Esophagus squamous epithelium (tissue), 5 donors: ENCODE data around the gene C6orf52. TPM values are rescaled to one million over a fixed set of nuclear protein-coding genes. Genes with fewer than 3 reads are reported as not detected.
A peak's percentile ranks its signal among the peaks of the same experiment; 100 is the strongest.
"Not testable (repeated sequence)": the region's sequence is repeated elsewhere in the genome, so short reads cannot be mapped to it uniquely, and the experiment has no call there.

Source experiments
- DNase-seq: peaks from one replicate; lab custom pipeline; 2025; lab: John Stamatoyannopoulos, UW
- H3K27ac ChIP-seq, 4 donors: fragments of 200-600 bp; sonication (generic); one replicate each; pipeline ENCODE4 v1.5.1; 2016 to 2019; ENCODE audit warnings: mild to moderate bottlenecking in 1 of 4
- H3K27me3 ChIP-seq, 4 donors: fragments of 200-600 bp; sonication (generic); 1 replicate in 3 of 4; 2 replicates in 1 of 4; pipeline versions ENCODE4 v1.5.1 to v1.6.0; 2017 to 2021; ENCODE audit warnings: antibody characterized with exemption in 1 of 4
- H3K36me3 ChIP-seq, 3 donors: fragments of 200-600 bp; sonication (generic); one replicate each; pipeline ENCODE4 v1.5.1; 2016 to 2019
- H3K4me1 ChIP-seq, 3 donors: fragments of 200-600 bp; sonication (generic); one replicate each; pipeline ENCODE4 v1.5.1; 2017 to 2019
- H3K4me3 ChIP-seq, 4 donors: fragments of 200-600 bp; sonication (generic); 1 replicate in 3 of 4; 2 replicates in 1 of 4; pipeline ENCODE4 v1.5.1; 2016 to 2019; ENCODE audit warnings: mild to moderate bottlenecking in 2 of 4, moderate library complexity in 1 of 4
- H3K9me3 ChIP-seq, 3 donors: fragments of 200-600 bp; sonication (generic); one replicate each; pipeline ENCODE4 v1.5.1; 2016 to 2019
- CTCF ChIP-seq, 6 experiments: fragments of 450-650 bp in 4 of 6; fragments of 200-600 bp in 2 of 6; sonication (generic) in 2 of 6; IDR thresholded peaks; one replicate each; pipeline ENCODE4 v1.5.1; 2016 to 2019; ENCODE audit warnings: antibody characterized with exemption in 6 of 6, mild to moderate bottlenecking in 4 of 6, moderate library complexity in 4 of 6
- POLR2A ChIP-seq, 4 donors: fragments of 450-650 bp; IDR thresholded peaks; one replicate each; pipeline ENCODE4 v1.6.1; 2017; ENCODE audit warnings: antibody characterized with exemption in 4 of 4, mild to moderate bottlenecking in 4 of 4, moderate library complexity in 3 of 4
- WGBS, 2 donors: methylation state at CpG; one replicate each; pipeline ENCODE4 v1.1.5; 2018; 5-methylcytosine and 5-hydroxymethylcytosine counted together
- intact Hi-C: fragments of 100-400 bp; cut with DNase I; formaldehyde crosslinking; loops from one replicate; pipeline ENCODE4 v1.15.0; 2022
- total RNA-seq, 4 donors: library from RNA; depleted of rRNA; stranded (reverse); fragments of >200 nt; gene quantifications; one replicate each; pipeline ENCODE4 v1.1.0, GENCODE V29; 2016
- donor health status: DM: yes; HTN: yes; CAD: no.

The C6orf52 gene
- total RNA-seq = not detected

DNA sequence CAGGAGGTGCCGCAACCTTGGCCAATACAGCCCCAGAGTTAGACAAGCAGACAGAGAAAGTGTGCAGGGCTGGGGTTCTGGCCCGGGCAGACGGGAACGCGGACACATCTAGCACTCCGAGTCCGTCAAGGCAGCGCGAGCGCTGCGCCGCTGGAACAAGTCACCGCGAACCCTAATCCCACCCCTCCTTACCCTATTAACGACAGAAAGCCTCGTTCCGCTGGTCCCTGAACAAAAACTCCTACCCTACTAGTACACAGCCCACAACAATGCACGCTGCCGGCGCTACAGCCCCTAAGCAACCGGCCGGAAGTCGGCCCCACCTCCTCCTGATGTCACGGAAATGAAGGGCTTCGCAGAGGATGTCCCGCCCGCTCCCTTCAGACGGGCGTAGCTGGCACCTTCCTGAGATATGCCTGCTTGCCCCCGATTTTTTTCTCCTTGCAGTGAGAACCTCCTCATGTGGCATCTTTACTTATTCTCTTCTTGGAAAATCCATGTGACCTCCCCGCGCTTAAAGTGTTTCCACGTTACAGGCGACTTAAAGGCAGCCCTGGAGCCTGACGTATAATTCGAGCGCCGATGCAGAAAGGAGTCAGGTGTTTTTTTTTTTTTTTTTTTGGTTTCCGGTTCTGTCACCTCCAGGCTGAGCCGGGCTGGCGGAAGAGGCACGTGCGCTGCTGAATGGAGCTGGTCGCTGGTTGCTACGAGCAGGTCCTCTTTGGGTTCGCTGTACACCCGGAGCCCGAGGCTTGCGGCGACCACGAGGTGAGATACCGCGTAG, at the start of gene C6orf52, which contains the start of gene PAK1IP1:
TSS of gene C6orf52 (minus strand) at position 315 of the 784 bp plus-strand sequence. CDS start 7,066 bp downstream, outside the sequence.
TSS of gene PAK1IP1 (plus strand) at position 671 of the 784 bp plus-strand sequence. CDS start at position 685, 14 bp downstream.
- H3K9me3 ChIP-seq = no peaks in the 10 kb centered on the region
- peak within 1 kb of the TSS; percentile 90 to 99 (median 96) for H3K27ac ChIP-seq
- intact Hi-C loops = loop anchor here (10.0 kb wide), 1 partner anchor 180 kb away; no protein-coding TSS in a partner anchor
- TF ChIP-seq CTCF (IDR thresholded peaks at IDR 0.05) (peak in 2 of 6 experiments; percentile 2 to 10), POLR2A (IDR thresholded peaks at IDR 0.05) (peak in 3 of 4 donors; percentile 81 to 92 (median 88))
- H3K36me3 ChIP-seq = peaks cover 0 to 25% (median 7%) of the 10 kb centered on the region in 3 donors
- DNase-seq = peak; percentile 78
- H3K27me3 ChIP-seq = no peaks in the 10 kb centered on the region
- peak within 1 kb of the TSS; percentile 63 to 90 (median 76) for H3K4me3 ChIP-seq
- peaks cover 12 to 63% (median 16%) of the 10 kb centered on the region in 3 donors for H3K4me1 ChIP-seq
- WGBS, 2 donors = 0% methylated on average over 27 to 30 of the region's 53 CpGs

DNA sequence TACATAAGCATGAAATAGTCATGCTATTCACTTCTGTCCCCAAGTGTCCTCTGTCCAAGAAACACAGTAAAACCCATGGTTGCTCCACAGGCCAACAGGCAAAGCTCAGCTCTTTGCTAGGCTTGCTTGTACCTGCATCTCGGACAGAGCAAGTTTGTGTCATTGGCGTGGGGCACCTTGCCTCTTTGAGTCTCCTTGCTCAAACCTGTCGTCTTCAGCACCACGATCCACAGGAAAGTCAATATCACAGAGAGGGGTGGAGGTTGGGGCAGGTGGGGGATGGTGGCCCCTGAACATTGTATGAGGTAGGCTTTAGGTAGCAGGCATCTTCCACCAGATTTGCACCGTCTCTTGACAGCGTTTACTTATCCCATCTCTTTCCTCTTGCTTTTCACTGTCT, 49.1 kb upstream of the C6orf52 start:
- Histone ChIP-seq H3K36me3 (peaks cover 0 to 15% (median 0%) of the 10 kb centered on the region in 3 donors), H3K27ac (no peak overlapping the region), H3K4me1 (peaks cover 8 to 16% (median 9%) of the 10 kb centered on the region in 3 donors), H3K4me3 (no peak overlapping the region), H3K27me3 (no peaks in the 10 kb centered on the region), H3K9me3 (no peaks in the 10 kb centered on the region)
- no peak for TF ChIP-seq CTCF (IDR thresholded peaks at IDR 0.05)
- no peak for TF ChIP-seq POLR2A (IDR thresholded peaks at IDR 0.05)
- intact Hi-C loops = no loop called here
- 78 to 79% methylated on average over 5 to 6 of the region's 6 CpGs for WGBS, 2 donors
- no peak for DNase-seq

GRCh38 chr6:10742251-10742650, 47.8 kb upstream of the C6orf52 start:
- no peak overlapping the region for H3K4me3 ChIP-seq
- intact Hi-C loops = no loop called here
- 89 to 95% methylated on average over 8 to 10 of the region's 12 CpGs for WGBS, 2 donors
- H3K9me3 ChIP-seq = no peaks in the 10 kb centered on the region
- H3K27ac ChIP-seq = no peak overlapping the region
- peaks cover 0 to 15% (median 0%) of the 10 kb centered on the region in 3 donors for H3K36me3 ChIP-seq
- no peak for DNase-seq
- TF ChIP-seq CTCF (IDR thresholded peaks at IDR 0.05) = no peak
- TF ChIP-seq POLR2A (IDR thresholded peaks at IDR 0.05) = no peak
- H3K4me1 ChIP-seq = peaks cover 5 to 9% (median 6%) of the 10 kb centered on the region in 3 donors
- H3K27me3 ChIP-seq = no peaks in the 10 kb centered on the region

DNA sequence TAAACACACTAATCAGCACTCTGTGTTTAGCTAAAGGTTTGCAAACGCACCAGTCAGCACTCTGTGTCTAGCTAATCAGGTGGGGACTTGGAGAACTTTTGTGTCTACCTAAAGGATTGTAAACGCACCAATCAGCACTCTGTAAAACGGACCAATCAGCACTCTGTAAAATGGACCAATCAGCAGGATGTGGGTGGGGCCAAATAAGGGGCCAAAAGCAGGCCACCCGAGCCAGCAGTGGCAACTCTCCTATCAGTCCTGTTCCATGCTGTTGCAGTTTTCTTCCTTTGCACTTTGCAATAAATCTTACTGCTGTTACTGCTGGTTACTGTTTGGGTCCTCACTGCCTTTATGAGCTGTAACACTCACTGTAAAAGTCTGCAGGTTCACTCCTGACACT, 47.2 kb upstream of the C6orf52 start:
- DNase-seq, H3K4me1 ChIP-seq, H3K27ac ChIP-seq, H3K27me3 ChIP-seq, intact Hi-C loops, H3K4me3 ChIP-seq, H3K9me3 ChIP-seq: not testable (repeated sequence)
- H3K36me3 ChIP-seq = peaks cover 0 to 15% (median 0%) of the 10 kb centered on the region in 3 donors
- 70 to 96% methylated on average over 3 to 4 of the region's 4 CpGs for WGBS, 2 donors

DNA sequence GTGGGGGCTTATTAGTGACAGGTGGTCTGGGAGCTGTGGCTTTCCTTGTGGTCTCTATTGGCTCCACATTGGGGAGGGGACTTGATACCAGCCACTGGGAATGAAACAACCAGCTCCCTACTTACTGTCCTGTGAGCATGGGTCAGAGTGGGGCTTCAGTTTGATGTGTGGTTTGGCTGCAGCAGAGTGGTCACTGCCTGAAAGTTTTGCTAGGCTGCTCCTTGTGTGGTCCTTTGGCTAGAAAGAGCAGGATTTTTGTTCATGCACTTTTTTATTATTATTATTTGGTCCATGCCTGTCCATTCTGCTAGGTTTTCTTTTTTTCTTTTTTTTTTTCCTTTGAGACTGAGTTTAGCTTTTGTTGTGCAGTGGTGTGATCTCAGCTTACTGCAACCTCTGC, 45.6 kb upstream of the C6orf52 start:
- Histone ChIP-seq H3K27ac (no peak overlapping the region), H3K9me3 (no peaks in the 10 kb centered on the region), H3K36me3 (peaks cover 0 to 15% (median 0%) of the 10 kb centered on the region in 3 donors), H3K4me1 (no peaks in the 10 kb centered on the region), H3K4me3 (no peak overlapping the region), H3K27me3 (no peaks in the 10 kb centered on the region)
- intact Hi-C loops = no loop called here
- TF ChIP-seq POLR2A (IDR thresholded peaks at IDR 0.05) (no peak), CTCF (IDR thresholded peaks at IDR 0.05) (no peak)
- no peak for DNase-seq
